Panc1 (cell line): ENCODE results near the gene GPR141. TPM values are rescaled to one million over a fixed set of nuclear protein-coding genes. Genes with fewer than 3 reads are reported as not detected.

Experiments used
- ATAC-seq: fragments of 200-7000 bp; cut with Tn5 transposase; 2 replicates; pipeline ENCODE4 v1.9.1; 2020; ENCODE audit warnings: mild to moderate bottlenecking, moderate library complexity
- BruUV-seq: library from RNA; stranded (reverse); fragments of 400-500 nt; replicated peaks from 2 replicates; lab custom pipeline; 2021; lab: Mats Ljungman, UMichigan
- CTCF ChIA-PET: fragments of 300-600 bp; sonication (Branson Sonifier 250); formaldehyde crosslinking; loops from one replicate; lab custom pipeline; 2022; ENCODE audit warnings: antibody characterized with exemption; lab: Charles Lee
- POLR2A ChIA-PET: fragments of 300-600 bp; sonication (Branson Sonifier 250); formaldehyde crosslinking; loops from one replicate; lab custom pipeline; 2022; ENCODE audit warnings: antibody characterized with exemption; lab: Charles Lee
- DNase-seq: peaks from one replicate; pipeline ENCODE4 v3.0.0-alpha.2; 2010; ENCODE audit warnings: low read depth, low spot score
- H3K27ac ChIP-seq: 2 replicates; pipeline ENCODE4 v1.5.1; 2011; ENCODE audit warnings: mild to moderate bottlenecking, low read length, inconsistent platforms
- H3K27me3 ChIP-seq: fragments of 200-500 bp; sonication (Bioruptor generic); 2 replicates; pipeline ENCODE4 v1.6.0; 2014; ENCODE audit warnings: low read length, inconsistent platforms; ENCODE audit not compliant: control insufficient read depth, insufficient read depth
- H3K36me3 ChIP-seq: fragments of 200-500 bp; sonication (Bioruptor generic); 2 replicates; pipeline ENCODE4 v1.5.1; 2014; ENCODE audit warnings: inconsistent platforms, mild to moderate bottlenecking, low read length, moderate library complexity; ENCODE audit not compliant: control insufficient read depth, insufficient read depth
- H3K4me1 ChIP-seq: 2 replicates; pipeline ENCODE4 v1.5.1; 2011; ENCODE audit warnings: inconsistent platforms, mild to moderate bottlenecking, low read length, moderate library complexity; ENCODE audit not compliant: control insufficient read depth, insufficient read depth
- H3K4me3 ChIP-seq, 2 experiments: 2 replicates each; pipeline ENCODE4 v1.5.1; 2011 to 2012; ENCODE audit warnings: low read depth in 2 of 2, low read length in 2 of 2, mild to moderate bottlenecking in 2 of 2, inconsistent platforms in 1 of 2, moderate library complexity in 1 of 2
- H3K9me3 ChIP-seq: fragments of 200-500 bp; sonication (Bioruptor generic); 2 replicates; pipeline ENCODE4 v1.5.1; 2014; ENCODE audit warnings: low read depth, mild to moderate bottlenecking, inconsistent platforms, low read length, moderate library complexity; ENCODE audit not compliant: control insufficient read depth, insufficient read depth
- POLR2AphosphoS5 ChIP-seq: IDR thresholded peaks from 2 replicates; pipeline ENCODE4 v1.6.1; 2012; ENCODE audit warnings: mild to moderate bottlenecking, low read depth, low read length, moderate library complexity
- SIN3A ChIP-seq: IDR thresholded peaks from 2 replicates; pipeline ENCODE4 v1.6.1; 2012; ENCODE audit warnings: low read depth, mild to moderate bottlenecking, low read length, moderate library complexity, borderline replicate concordance; ENCODE audit not compliant: insufficient read depth
- TCF7L2 ChIP-seq: IDR thresholded peaks from 2 replicates; pipeline ENCODE4 v1.6.1; 2011; ENCODE audit warnings: mild to moderate bottlenecking, low read depth, low read length, inconsistent platforms
- in situ Hi-C: cut with HindIII; loops from 2 replicates; pipeline ENCODE4 v1.10.0; 2016; ENCODE audit warnings: low sequenced_read_pairs, low pct_unique_long_range_greater_than_20kb
- intact Hi-C: fragments of 100-400 bp; cut with micrococcal nuclease; formaldehyde crosslinking; loops from one replicate; pipeline ENCODE4 v1.10.0; 2022; ENCODE audit not compliant: unreplicated experiment
- total RNA-seq: library from RNA; stranded (reverse); gene quantifications from one replicate; pipeline ENCODE4 v1.2.1, GENCODE V29; 2021; ENCODE audit not compliant: unreplicated experiment
- TF ChIP-seq, protein P1 (sequence below): fragments of 450-650 bp; IDR thresholded peaks from 2 replicates; pipeline ENCODE4 v1.5.1; 2017; ENCODE audit warnings: mild to moderate bottlenecking
- TF ChIP-seq, protein P2 (sequence below), 2 experiments: IDR thresholded peaks; 2 replicates each; pipeline ENCODE4 v1.6.1; 2011 to 2012; ENCODE audit warnings: low read depth in 2 of 2, control low read depth in 1 of 2, low read length in 1 of 2, mild to moderate bottlenecking in 1 of 2, moderate library complexity in 1 of 2; ENCODE audit not compliant: insufficient read depth in 1 of 2

Gene GPR141
- total RNA-seq, 1 experiment from 2014 or later: not detected

DNA sequence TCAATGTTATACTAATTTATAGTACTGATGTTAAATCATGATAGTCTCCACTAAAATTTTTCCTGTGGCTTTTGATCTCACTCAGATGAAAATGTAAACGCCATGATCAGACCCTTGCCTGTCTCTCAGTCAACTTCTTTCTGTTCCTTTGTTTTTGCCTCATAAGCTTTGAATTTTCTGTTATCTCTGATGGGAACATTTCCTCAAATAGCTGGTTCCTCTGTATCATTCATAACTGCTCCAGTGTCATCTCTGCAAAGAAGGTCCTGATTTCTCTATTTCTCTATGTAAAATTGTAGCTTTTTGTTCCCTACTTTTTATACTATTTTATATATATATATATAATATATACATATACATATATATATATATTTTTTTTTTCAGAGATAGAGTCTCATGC is 67.5 kb downstream of the GPR141 start:
- no peaks in the 10 kb centered on the region for H3K36me3 ChIP-seq
- ATAC-seq: no peak
- no peaks in the 10 kb centered on the region; the same call in 1 of the 2 replicates for H3K27me3 ChIP-seq
- POLR2A ChIA-PET: no interaction called here
- H3K27ac ChIP-seq: no peak overlapping the region
- H3K4me3 ChIP-seq: no peak overlapping the region
- TF ChIP-seq, protein P1, sequence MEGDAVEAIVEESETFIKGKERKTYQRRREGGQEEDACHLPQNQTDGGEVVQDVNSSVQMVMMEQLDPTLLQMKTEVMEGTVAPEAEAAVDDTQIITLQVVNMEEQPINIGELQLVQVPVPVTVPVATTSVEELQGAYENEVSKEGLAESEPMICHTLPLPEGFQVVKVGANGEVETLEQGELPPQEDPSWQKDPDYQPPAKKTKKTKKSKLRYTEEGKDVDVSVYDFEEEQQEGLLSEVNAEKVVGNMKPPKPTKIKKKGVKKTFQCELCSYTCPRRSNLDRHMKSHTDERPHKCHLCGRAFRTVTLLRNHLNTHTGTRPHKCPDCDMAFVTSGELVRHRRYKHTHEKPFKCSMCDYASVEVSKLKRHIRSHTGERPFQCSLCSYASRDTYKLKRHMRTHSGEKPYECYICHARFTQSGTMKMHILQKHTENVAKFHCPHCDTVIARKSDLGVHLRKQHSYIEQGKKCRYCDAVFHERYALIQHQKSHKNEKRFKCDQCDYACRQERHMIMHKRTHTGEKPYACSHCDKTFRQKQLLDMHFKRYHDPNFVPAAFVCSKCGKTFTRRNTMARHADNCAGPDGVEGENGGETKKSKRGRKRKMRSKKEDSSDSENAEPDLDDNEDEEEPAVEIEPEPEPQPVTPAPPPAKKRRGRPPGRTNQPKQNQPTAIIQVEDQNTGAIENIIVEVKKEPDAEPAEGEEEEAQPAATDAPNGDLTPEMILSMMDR: no peak
- intact Hi-C loops: no loop called here
- in situ Hi-C loops: no loop called here
- no peaks in the 10 kb centered on the region for H3K9me3 ChIP-seq
- CTCF ChIA-PET: interaction anchor here (0.7 kb wide), 1 partner anchor 885 kb away, joined by 3 read pairs; no protein-coding TSS in a partner anchor
- DNase-seq: no peak
- H3K4me1 ChIP-seq: no peaks in the 10 kb centered on the region
- no TSS peak for BruUV-seq

DNA sequence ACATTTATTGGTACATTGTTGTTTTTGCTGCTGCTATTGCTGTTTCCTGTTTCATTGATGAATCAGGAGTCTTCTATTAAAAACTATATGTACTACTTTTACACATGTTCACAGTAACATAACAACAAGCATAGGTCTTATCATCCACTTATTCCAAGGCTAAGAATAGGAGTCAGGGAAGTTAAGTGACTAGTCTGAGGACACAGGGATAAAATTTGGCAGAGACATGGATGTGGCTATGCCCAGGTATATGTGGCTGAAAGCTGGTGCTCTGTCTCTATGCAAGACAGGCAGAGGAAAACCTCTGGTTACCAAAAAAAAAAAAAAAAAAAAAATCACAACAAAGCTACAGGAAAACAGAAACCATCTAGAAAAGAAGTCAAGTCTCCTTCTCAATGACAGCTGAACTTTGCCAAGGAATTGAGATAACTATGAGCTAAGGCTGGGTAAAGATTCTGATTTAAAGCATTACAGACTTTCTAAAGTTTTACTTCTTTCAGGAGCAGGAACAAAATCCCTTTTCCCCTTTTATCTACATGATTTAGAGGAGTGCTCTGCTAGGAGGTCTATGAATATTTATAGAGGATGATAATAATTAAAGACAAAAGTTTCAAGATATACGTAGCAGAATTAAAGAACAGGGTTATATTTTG is 70.0 kb downstream of the GPR141 start:
- CTCF ChIA-PET: no interaction called here
- in situ Hi-C loops: no loop called here
- Histone ChIP-seq H3K9me3 (no peaks in the 10 kb centered on the region), H3K27me3 (no peaks in the 10 kb centered on the region), H3K27ac (no peak overlapping the region), H3K36me3 (no peaks in the 10 kb centered on the region), H3K4me1 (no peaks in the 10 kb centered on the region), H3K4me3 (no peak overlapping the region)
- ATAC-seq: no peak
- no peak for DNase-seq
- POLR2A ChIA-PET: no interaction called here
- TF ChIP-seq POLR2AphosphoS5 (no peak), TCF7L2 (no peak), SIN3A (no peak)
- TF ChIP-seq, protein P1: no peak
- intact Hi-C loops: no loop called here
- BruUV-seq: no TSS peak

DNA sequence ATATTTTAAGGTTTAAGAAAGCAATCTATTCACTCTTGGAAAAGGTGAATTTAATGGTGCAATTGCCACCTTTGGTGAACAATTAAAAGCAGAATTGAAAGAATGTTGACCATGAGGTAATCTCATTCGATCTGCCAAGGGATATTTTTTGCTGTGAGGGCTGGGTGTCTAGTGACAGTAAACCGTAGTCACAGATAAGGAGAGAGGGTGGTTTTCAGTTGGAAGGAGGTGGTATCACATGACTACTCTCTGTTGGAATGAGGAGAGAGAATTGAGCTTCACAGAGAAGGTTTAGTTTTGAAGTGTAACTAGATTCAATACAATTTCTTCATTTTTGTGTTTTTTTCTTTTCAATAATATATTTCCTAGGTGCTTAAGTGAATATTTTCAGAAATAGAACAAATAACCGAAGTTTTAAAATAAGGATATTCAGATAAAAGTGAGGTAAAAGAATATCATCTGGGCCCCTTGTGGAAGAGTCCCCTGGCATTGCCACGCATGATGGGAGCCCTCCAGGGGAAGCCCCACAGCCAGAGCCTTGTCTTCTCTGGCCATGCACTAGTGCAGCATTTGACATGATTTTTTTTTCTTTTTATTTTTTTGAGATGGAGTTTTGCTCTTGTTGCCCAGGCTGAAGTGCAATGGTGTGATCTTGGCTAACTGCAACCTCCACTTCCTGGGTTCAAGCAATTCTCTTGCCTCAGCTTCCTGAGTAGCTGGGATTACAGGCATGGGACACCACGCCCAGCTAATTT is 73.4 kb downstream of the GPR141 start:
- no TSS peak for BruUV-seq
- DNase-seq (no peak), ATAC-seq (no peak)
- in situ Hi-C loops: no loop called here
- Histone ChIP-seq H3K9me3 (no peaks in the 10 kb centered on the region), H3K4me3 (no peak overlapping the region), H3K36me3 (no peaks in the 10 kb centered on the region), H3K4me1 (no peaks in the 10 kb centered on the region), H3K27me3 (no peaks in the 10 kb centered on the region), H3K27ac (no peak overlapping the region)
- ChIA-PET POLR2A (no interaction called here), CTCF (no interaction called here)
- intact Hi-C loops: no loop called here
- no peak for TF ChIP-seq TCF7L2
- TF ChIP-seq POLR2AphosphoS5: no peak
- TF ChIP-seq SIN3A: no peak
- TF ChIP-seq, protein P1: no peak
- TF ChIP-seq, protein P2, sequence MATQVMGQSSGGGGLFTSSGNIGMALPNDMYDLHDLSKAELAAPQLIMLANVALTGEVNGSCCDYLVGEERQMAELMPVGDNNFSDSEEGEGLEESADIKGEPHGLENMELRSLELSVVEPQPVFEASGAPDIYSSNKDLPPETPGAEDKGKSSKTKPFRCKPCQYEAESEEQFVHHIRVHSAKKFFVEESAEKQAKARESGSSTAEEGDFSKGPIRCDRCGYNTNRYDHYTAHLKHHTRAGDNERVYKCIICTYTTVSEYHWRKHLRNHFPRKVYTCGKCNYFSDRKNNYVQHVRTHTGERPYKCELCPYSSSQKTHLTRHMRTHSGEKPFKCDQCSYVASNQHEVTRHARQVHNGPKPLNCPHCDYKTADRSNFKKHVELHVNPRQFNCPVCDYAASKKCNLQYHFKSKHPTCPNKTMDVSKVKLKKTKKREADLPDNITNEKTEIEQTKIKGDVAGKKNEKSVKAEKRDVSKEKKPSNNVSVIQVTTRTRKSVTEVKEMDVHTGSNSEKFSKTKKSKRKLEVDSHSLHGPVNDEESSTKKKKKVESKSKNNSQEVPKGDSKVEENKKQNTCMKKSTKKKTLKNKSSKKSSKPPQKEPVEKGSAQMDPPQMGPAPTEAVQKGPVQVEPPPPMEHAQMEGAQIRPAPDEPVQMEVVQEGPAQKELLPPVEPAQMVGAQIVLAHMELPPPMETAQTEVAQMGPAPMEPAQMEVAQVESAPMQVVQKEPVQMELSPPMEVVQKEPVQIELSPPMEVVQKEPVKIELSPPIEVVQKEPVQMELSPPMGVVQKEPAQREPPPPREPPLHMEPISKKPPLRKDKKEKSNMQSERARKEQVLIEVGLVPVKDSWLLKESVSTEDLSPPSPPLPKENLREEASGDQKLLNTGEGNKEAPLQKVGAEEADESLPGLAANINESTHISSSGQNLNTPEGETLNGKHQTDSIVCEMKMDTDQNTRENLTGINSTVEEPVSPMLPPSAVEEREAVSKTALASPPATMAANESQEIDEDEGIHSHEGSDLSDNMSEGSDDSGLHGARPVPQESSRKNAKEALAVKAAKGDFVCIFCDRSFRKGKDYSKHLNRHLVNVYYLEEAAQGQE (IDR thresholded peaks at IDR 0.05; ENCODE audit: insufficient read depth in 1 of 2, low read depth in 2 of 2, low read length in 1 of 2): no peak
